HEK293T (cell line): ENCODE data around the gene ACSS3.

Source experiments
- CTCF ChIA-PET: fragments of 350-600 bp; formaldehyde crosslinking; extraction: SDS; loops from one replicate; lab custom pipeline; 2021; ENCODE audit warnings: antibody characterized with exemption, inconsistent platforms; lab: Yijun Ruan, JAX
- POLR2A ChIA-PET: fragments of 350-600 bp; formaldehyde crosslinking; extraction: SDS; loops from one replicate; lab custom pipeline; 2020; ENCODE audit warnings: antibody characterized with exemption, inconsistent platforms; lab: Yijun Ruan, JAX
- DNase-seq: peaks from one replicate; pipeline ENCODE4 v3.0.0; 2012; ENCODE audit warnings: mixed read lengths; ENCODE audit errors: extremely low spot score
- ARNT ChIP-seq: fragments of 450-650 bp; IDR thresholded peaks from 2 replicates; pipeline ENCODE4 v1.6.1; 2017; ENCODE audit warnings: mild to moderate bottlenecking
- BHLHE40 ChIP-seq: fragments of 450-650 bp; IDR thresholded peaks from 2 replicates; pipeline ENCODE4 v1.6.1; 2016; ENCODE audit warnings: mild to moderate bottlenecking, moderate library complexity, borderline replicate concordance
- CTBP1 ChIP-seq: fragments of 450-650 bp; IDR thresholded peaks from 2 replicates; pipeline ENCODE4 v1.6.1; 2016; ENCODE audit warnings: borderline replicate concordance
- ELF4 ChIP-seq: fragments of 450-650 bp; IDR thresholded peaks from 2 replicates; pipeline ENCODE4 v1.6.1; 2017; ENCODE audit warnings: antibody characterized with exemption
- FOXA1 ChIP-seq: fragments of 450-650 bp; IDR thresholded peaks from 2 replicates; pipeline ENCODE4 v1.6.1; 2016; ENCODE audit warnings: mild to moderate bottlenecking
- FOXK2 ChIP-seq: fragments of 450-650 bp; IDR thresholded peaks from 2 replicates; pipeline ENCODE4 v1.6.1; 2016; ENCODE audit warnings: mild to moderate bottlenecking
- FOXM1 ChIP-seq: fragments of 450-650 bp; IDR thresholded peaks from 2 replicates; pipeline ENCODE4 v1.6.1; 2017; ENCODE audit warnings: mild to moderate bottlenecking, borderline replicate concordance
- HDGF ChIP-seq: fragments of 450-650 bp; IDR thresholded peaks from 2 replicates; pipeline ENCODE4 v1.6.1; 2017; ENCODE audit warnings: antibody characterized with exemption, borderline replicate concordance
- L3MBTL2 ChIP-seq: fragments of 450-650 bp; conservative IDR thresholded peaks from 2 replicates; pipeline ENCODE4 v1.6.1; 2016; ENCODE audit warnings: mild to moderate bottlenecking
- LEF1 ChIP-seq: fragments of 450-650 bp; IDR thresholded peaks from 2 replicates; pipeline ENCODE4 v1.6.1; 2017; ENCODE audit warnings: mild to moderate bottlenecking, borderline replicate concordance
- NFRKB ChIP-seq: fragments of 450-650 bp; IDR thresholded peaks from 2 replicates; pipeline ENCODE4 v1.6.1; 2016; ENCODE audit warnings: mild to moderate bottlenecking, moderate library complexity
- SP1 ChIP-seq: fragments of 450-650 bp; IDR thresholded peaks from 2 replicates; pipeline ENCODE4 v1.6.1; 2017
- SUZ12 ChIP-seq: fragments of 450-650 bp; IDR thresholded peaks from 2 replicates; pipeline ENCODE4 v1.6.1; 2016; ENCODE audit warnings: mild to moderate bottlenecking
- TARDBP ChIP-seq: fragments of 450-650 bp; IDR thresholded peaks from 2 replicates; pipeline ENCODE4 v1.6.1; 2016
- ZNF384 ChIP-seq: fragments of 450-650 bp; IDR thresholded peaks from 2 replicates; pipeline ENCODE4 v1.6.1; 2016
- TF ChIP-seq, protein P1 (sequence below): fragments of 450-650 bp; IDR thresholded peaks from 2 replicates; pipeline ENCODE4 v1.6.1; 2016

Gene ACSS3

DNA sequence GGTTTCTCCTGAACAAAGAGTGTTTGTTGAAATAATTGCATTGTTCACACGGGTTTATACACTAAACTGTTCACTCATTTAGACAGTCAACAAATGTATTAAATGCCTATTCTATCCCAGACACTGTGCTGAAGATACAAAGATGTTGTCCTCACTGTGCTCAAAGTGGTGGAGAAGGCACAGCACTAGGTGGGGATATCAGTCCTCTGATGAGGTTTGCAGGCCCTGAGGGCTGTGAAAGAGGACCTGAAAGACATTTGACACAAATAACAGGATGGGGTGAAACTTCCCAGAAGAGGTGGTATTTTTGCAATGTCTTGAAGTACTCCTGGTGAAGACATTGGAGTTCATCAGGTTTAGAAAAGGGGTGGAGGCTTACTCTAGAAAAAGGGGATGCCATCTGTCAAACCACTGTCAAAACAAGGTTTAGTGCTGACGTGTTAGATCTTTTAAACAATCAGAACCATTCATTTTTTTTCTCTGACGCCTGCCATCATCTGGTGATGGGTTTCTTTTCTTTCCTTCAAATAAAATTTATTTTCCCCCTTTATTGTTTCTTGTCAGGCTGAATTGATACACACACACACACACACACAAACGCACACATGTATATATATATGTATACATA is 69.5 kb downstream of the ACSS3 start:
- ChIA-PET CTCF (interaction anchor here (1.4 kb wide), 1 partner anchor 18 kb away, joined by 3 read pairs; no protein-coding TSS in a partner anchor), POLR2A (no interaction called here)
- no peak for DNase-seq
- TF ChIP-seq CTBP1 = no peak
- no peak for TF ChIP-seq HDGF
- TF ChIP-seq, protein P1, sequence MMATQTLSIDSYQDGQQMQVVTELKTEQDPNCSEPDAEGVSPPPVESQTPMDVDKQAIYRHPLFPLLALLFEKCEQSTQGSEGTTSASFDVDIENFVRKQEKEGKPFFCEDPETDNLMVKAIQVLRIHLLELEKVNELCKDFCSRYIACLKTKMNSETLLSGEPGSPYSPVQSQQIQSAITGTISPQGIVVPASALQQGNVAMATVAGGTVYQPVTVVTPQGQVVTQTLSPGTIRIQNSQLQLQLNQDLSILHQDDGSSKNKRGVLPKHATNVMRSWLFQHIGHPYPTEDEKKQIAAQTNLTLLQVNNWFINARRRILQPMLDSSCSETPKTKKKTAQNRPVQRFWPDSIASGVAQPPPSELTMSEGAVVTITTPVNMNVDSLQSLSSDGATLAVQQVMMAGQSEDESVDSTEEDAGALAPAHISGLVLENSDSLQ = no peak
- no peak for TF ChIP-seq TARDBP
- no peak for TF ChIP-seq LEF1

DNA sequence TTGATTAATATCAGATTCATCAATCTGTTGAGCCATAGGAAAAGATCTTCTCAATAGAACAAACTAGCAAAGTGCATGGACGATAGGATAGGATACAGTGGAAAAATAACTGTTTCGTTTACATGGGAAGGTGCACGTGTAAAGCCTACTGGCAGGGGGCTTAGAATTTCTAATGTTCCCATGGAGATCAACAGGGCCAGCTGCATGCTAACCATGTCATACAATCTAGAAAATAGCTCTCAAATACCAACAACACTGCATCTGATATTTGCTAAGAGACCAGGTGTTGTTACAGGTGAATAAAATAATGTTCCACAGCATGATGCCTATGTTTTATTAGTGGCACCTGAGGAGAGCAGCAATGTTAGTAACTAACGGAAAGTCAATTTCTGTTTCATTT is 72.5 kb downstream of the ACSS3 start:
- POLR2A ChIA-PET = no interaction called here
- TF ChIP-seq, protein P1 = no peak
- TF ChIP-seq CTBP1 (no peak), FOXM1 (no peak), FOXA1 (no peak), LEF1 (no peak), SUZ12 (no peak), FOXK2 (no peak), ARNT (no peak), ELF4 (no peak)
- CTCF ChIA-PET = no interaction called here
- DNase-seq = no peak

DNA sequence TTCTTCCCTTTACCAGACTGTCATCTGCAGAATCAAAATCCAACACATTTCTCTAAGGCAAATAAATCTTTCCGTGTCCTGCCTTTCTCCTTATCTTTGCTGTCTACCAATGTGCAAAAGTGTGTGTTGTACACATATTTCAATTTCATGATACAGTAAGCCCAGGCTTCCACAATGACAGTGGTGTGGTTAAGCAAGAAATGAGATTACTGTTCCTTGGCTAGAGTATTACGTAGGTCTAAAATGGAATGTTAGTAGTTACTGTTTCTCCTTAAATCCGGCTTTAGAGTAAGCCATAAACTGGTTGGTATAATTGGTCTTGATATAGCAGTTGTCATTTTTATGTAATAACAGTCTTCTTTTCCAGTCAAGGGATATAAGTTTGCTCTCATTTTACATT is 82.0 kb downstream of the ACSS3 start:
- no peak for DNase-seq
- POLR2A ChIA-PET = no interaction called here
- no peak for TF ChIP-seq L3MBTL2
- no peak for TF ChIP-seq FOXK2
- TF ChIP-seq LEF1 = no peak
- TF ChIP-seq ELF4 = no peak
- TF ChIP-seq CTBP1 = no peak
- no peak for TF ChIP-seq FOXM1
- TF ChIP-seq, protein P1 = no peak
- TF ChIP-seq NFRKB = no peak
- TF ChIP-seq BHLHE40 = no peak
- TF ChIP-seq ZNF384 = no peak
- CTCF ChIA-PET = no interaction called here

DNA sequence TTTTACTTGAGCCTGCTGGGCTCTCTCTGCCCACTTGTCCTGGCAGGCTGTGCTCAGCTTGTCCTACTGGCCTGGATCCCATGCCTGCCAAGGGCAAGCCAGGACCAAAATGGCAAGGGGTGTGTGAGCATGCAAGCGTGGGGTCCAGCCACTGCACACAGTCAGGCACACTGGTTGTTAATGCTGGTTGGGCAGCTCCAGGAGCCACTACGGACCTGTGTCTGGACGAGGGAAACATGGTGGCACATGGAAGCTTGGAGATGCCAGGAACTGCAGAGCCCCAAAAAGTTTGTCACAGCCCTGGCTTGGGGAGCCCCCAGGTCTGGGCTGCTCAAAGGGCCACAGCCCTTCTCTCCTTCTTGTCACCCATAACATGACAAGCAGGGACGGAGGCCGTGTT is 83.8 kb downstream of the ACSS3 start:
- TF ChIP-seq SUZ12 (no peak), LEF1 (no peak), ZNF384 (no peak), NFRKB (no peak), L3MBTL2 (no peak), CTBP1 (no peak), HDGF (no peak), FOXM1 (no peak), BHLHE40 (no peak), FOXK2 (no peak), SP1 (no peak)
- TF ChIP-seq, protein P1 = no peak
- DNase-seq = no peak
- ChIA-PET POLR2A (no interaction called here), CTCF (no interaction called here)

DNA sequence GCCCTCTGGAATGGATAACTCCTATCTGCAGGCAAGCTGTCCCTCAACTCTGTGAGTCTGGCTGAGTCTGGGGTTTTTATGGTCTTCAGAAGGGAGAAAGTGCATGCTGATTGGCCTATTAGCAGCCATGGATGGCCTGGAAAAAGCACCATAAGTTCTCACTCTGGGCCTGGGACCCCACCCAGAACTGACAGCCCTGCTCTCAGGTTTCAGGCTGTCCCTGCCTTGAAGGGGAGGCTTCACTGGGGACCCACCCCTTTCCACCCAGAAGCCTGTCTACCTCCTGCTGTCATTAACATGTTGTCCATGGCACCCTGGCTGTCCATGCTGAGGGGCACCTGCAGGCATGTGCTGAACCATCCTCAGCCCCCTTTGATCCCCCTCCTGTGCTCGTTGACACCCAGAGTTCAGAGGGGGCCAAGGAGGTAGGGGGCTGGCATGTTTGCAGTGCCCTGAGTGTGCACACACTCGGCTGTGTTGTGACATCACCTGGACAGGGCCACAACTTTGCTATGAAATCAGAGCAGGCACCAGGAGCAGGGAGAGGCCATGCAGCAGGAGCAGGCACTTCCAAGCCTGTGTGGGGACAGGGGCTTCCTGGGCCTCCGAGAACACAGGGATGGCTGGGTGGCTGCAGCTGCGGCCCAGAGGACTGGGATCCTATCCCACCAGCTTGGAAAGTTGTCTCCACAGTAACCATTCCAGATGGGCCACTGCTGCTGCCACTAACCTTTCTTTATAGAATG is 84.7 kb downstream of the ACSS3 start:
- ChIA-PET POLR2A (no interaction called here), CTCF (no interaction called here)
- no peak for DNase-seq
- no peak for TF ChIP-seq TARDBP
- TF ChIP-seq, protein P1 = no peak
- no peak for TF ChIP-seq SUZ12
- no peak for TF ChIP-seq ZNF384
- no peak for TF ChIP-seq LEF1
- TF ChIP-seq ELF4 = no peak
- no peak for TF ChIP-seq FOXK2
- TF ChIP-seq L3MBTL2 = no peak
- no peak for TF ChIP-seq CTBP1
- no peak for TF ChIP-seq FOXA1
- no peak for TF ChIP-seq HDGF
- TF ChIP-seq ARNT = no peak

DNA sequence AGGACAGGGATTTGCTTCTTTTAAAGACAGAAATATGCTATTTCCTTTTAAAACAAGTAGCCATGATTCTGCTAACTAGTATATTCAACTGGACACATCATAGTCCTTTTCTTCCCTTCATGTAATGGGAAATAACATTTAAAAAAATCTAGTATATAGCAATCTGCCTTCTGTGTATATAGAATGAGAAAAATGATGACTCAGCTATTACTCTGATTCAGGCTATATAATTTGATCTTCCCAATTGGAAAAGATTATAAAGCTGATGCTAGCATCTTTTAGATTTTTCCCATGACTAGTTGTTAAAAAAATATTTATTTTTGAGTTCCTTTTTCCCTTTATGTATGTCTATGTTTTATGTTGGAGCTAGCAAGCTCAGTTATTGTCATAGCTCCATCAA is 86.9 kb downstream of the ACSS3 start:
- DNase-seq = no peak
- CTCF ChIA-PET = no interaction called here
- POLR2A ChIA-PET = no interaction called here
- TF ChIP-seq L3MBTL2 (no peak), FOXM1 (no peak), TARDBP (no peak), LEF1 (no peak), HDGF (no peak), ELF4 (no peak), ZNF384 (no peak), NFRKB (no peak), ARNT (no peak)
- TF ChIP-seq, protein P1 = no peak
